OCI-LY7 (cell line): ENCODE measurements around the gene ZFP90. TPM values are rescaled to one million over a fixed set of nuclear protein-coding genes. Genes with fewer than 3 reads are reported as not detected.

Experiments used
- BruUV-seq: library from RNA; stranded (reverse); fragments of 400-500 nt; replicated peaks from 2 replicates; lab custom pipeline; 2021; lab: Mats Ljungman, UMichigan
- CTCF ChIA-PET: fragments of 300-600 bp; sonication (Branson Sonifier 250); formaldehyde crosslinking; loops from one replicate; lab custom pipeline; 2022; ENCODE audit warnings: antibody characterized with exemption; ENCODE audit not compliant: unreplicated experiment; lab: Charles Lee
- POLR2A ChIA-PET: fragments of 300-600 bp; sonication (Branson Sonifier 250); formaldehyde crosslinking; loops from one replicate; lab custom pipeline; 2022; ENCODE audit warnings: antibody characterized with exemption; lab: Charles Lee
- DNase-seq: peaks from one replicate; pipeline ENCODE4 v3.0.0-alpha.2; 2015; ENCODE audit warnings: low spot score
- H2AFZ ChIP-seq: fragments of 200-600 bp; sonication (generic), shearing (Covaris generic); 2 replicates; pipeline ENCODE4 v1.6.1; 2014; ENCODE audit warnings: mild to moderate bottlenecking, antibody characterized with exemption, low read length, moderate library complexity
- H3K27ac ChIP-seq: fragments of 200-600 bp; sonication (generic); 2 replicates; pipeline ENCODE4 v1.5.1; 2014; ENCODE audit warnings: mixed run types, low read depth, mild to moderate bottlenecking, moderate library complexity, low read length, inconsistent platforms; ENCODE audit not compliant: poor library complexity, severe bottlenecking
- H3K36me3 ChIP-seq: fragments of 200-600 bp; sonication (generic); 2 replicates; pipeline ENCODE4 v1.6.1; 2014; ENCODE audit warnings: mild to moderate bottlenecking, antibody characterized with exemption, low read length, moderate library complexity, mixed read lengths; ENCODE audit not compliant: insufficient read depth
- H3K4me1 ChIP-seq: fragments of 200-600 bp; sonication (generic); 2 replicates; pipeline ENCODE4 v1.5.1; 2014; ENCODE audit warnings: mild to moderate bottlenecking, low read length; ENCODE audit not compliant: insufficient read depth, poor library complexity, severe bottlenecking
- H3K4me2 ChIP-seq: fragments of 200-600 bp; sonication (generic); 2 replicates; pipeline ENCODE4 v1.6.1; 2014; ENCODE audit warnings: mild to moderate bottlenecking, low read length
- H3K4me3 ChIP-seq: fragments of 200-600 bp; sonication (generic); 2 replicates; pipeline ENCODE4 v1.5.1; 2014; ENCODE audit warnings: mild to moderate bottlenecking, low read depth, low read length; ENCODE audit not compliant: poor library complexity, severe bottlenecking
- H3K79me2 ChIP-seq: fragments of 200-600 bp; sonication (generic); 2 replicates; pipeline ENCODE4 v1.6.1; 2016; ENCODE audit warnings: low read depth, mild to moderate bottlenecking, low read length, moderate library complexity, mixed read lengths; ENCODE audit not compliant: insufficient read depth
- H3K9me2 ChIP-seq: fragments of 200-600 bp; sonication (generic); 2 replicates; pipeline ENCODE4 v1.6.1; 2016; ENCODE audit warnings: mild to moderate bottlenecking, low read length, mixed read lengths; ENCODE audit not compliant: insufficient read depth
- H3K9me3 ChIP-seq: fragments of 200-600 bp; sonication (generic); 2 replicates; pipeline ENCODE4 v1.6.1; 2014; ENCODE audit warnings: mild to moderate bottlenecking, mixed run types, low read length, mixed read lengths
- H4K20me1 ChIP-seq: fragments of 200-600 bp; sonication (generic); 2 replicates; pipeline ENCODE4 v1.6.1; 2014; ENCODE audit warnings: mild to moderate bottlenecking, antibody characterized with exemption, low read length, moderate library complexity, mixed read lengths; ENCODE audit not compliant: insufficient read depth
- CTCF ChIP-seq: fragments of 200-600 bp; sonication (generic); conservative IDR thresholded peaks from 2 replicates; pipeline ENCODE4 v1.5.1; 2014; ENCODE audit warnings: mild to moderate bottlenecking, antibody characterized with exemption, low read length, moderate library complexity, mixed read lengths
- EZH2phosphoT487 ChIP-seq: fragments of 200-600 bp; sonication (generic); IDR thresholded peaks from 2 replicates; pipeline ENCODE4 v1.6.1; 2018; ENCODE audit warnings: low read depth, borderline replicate concordance, mild to moderate bottlenecking, mixed run types, antibody characterized with exemption, low read length, moderate library complexity, mixed read lengths
- intact Hi-C: fragments of 100-400 bp; cut with micrococcal nuclease; formaldehyde crosslinking; loops from one replicate; pipeline ENCODE4 v1.10.0; 2022; ENCODE audit not compliant: unreplicated experiment
- total RNA-seq, 2 experiments: library from RNA; depleted of rRNA in 1 of 2; stranded (reverse); fragments of >200 nt in 1 of 2; shearing (Covaris generic) in 1 of 2; gene quantifications; 2 replicates each; pipeline ENCODE4 v1.2.3, GENCODE V29; 2014 to 2022

The ZFP90 gene
- total RNA-seq, 2 experiments from 2014 or later, result 14.1 to 27.0 TPM

DNA sequence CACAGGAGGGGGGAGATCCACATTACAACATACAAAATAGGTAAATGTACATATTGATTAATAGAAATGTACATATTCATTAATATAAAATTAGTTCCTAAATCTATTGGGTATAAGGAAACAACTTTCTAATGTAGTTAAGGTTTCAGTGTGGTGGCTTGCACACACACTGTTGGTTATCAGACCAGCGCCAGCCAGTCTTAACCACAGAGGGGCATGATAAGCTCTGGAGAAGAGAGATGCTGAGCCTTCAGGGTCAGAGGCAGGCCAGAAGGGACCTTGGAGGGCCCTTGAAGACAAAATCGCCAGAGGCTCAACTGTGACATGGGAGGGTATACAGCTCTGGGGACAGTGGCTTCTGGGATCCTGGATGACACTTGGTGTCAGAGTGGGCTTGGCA is 10.9 kb upstream of the ZFP90 start:
- no peak for TF ChIP-seq EZH2phosphoT487
- no peak for TF ChIP-seq CTCF
- no peak for DNase-seq
- ChIA-PET POLR2A (interaction anchor here (0.5 kb wide), 1 partner anchor 603 kb away, joined by 3 read pairs; no protein-coding TSS in a partner anchor), CTCF (interaction anchor here (1.0 kb wide), 1 partner anchor 229 kb away, joined by 3 read pairs; no protein-coding TSS in a partner anchor)
- H3K4me1 ChIP-seq, result peaks cover 12% of the 10 kb centered on the region
- no peak overlapping the region for H3K4me2 ChIP-seq
- no peak overlapping the region for H2AFZ ChIP-seq
- no peak overlapping the region for H3K27ac ChIP-seq
- no peaks in the 10 kb centered on the region for H3K79me2 ChIP-seq
- no peaks in the 10 kb centered on the region for H3K9me2 ChIP-seq
- H4K20me1 ChIP-seq, result no peaks in the 10 kb centered on the region
- intact Hi-C loops, result loop anchor here (1.0 to 10.0 kb wide), 4 partner anchors 65 to 317 kb away; partner anchors contain the start of gene TANGO6
- H3K36me3 ChIP-seq, result no peaks in the 10 kb centered on the region
- H3K9me3 ChIP-seq, result no peaks in the 10 kb centered on the region
- BruUV-seq, result no TSS peak
- no peak overlapping the region for H3K4me3 ChIP-seq

- Histone ChIP-seq H3K4me2 (peak overlapping the region; percentile 69; the same call in 1 of the 2 replicates), H3K9me2 (no peaks in the 10 kb centered on the region), H3K79me2 (no peaks in the 10 kb centered on the region), H3K4me1 (peaks cover 12% of the 10 kb centered on the region), H3K36me3 (no peaks in the 10 kb centered on the region), H3K9me3 (0 out of 2 replicates have a peak, but pooled peaks cover 5% of the 10 kb centered on the region), H4K20me1 (no peaks in the 10 kb centered on the region), H3K4me3 (no peak overlapping the region), H3K27ac (no peak overlapping the region), H2AFZ (peak overlapping the region; percentile 24; the same call in 1 of the 2 replicates)
- DNase-seq, result peak; percentile 90
- intact Hi-C loops, result loop anchor here (1.0 to 10.0 kb wide), 4 partner anchors 64 to 316 kb away; partner anchors contain the start of gene TANGO6
- ChIA-PET POLR2A (interaction anchor here (0.5 kb wide), 1 partner anchor 603 kb away, joined by 3 read pairs; no protein-coding TSS in a partner anchor), CTCF (interaction anchor here (1.0 kb wide), 1 partner anchor 228 kb away, joined by 3 read pairs; no protein-coding TSS in a partner anchor)
- BruUV-seq, result no TSS peak
- TF ChIP-seq CTCF (peak; percentile 87), EZH2phosphoT487 (no peak)
Observed at GRCh38 chr16:68528686-68529379, 10.3 kb upstream of the ZFP90 start.
